Neural cell (in vitro differentiated cells): ENCODE results near the gene ARID3A. TPM values are rescaled to one million over a fixed set of nuclear protein-coding genes. Genes with fewer than 3 reads are reported as not detected.

Source experiments
- H2AFZ ChIP-seq: fragments of 200-600, 300-800 bp; sonication (generic), shearing (Covaris generic); 2 replicates; pipeline ENCODE4 v1.6.0; 2014; ENCODE audit warnings: low read depth, mild to moderate bottlenecking, antibody characterized with exemption, low read length, moderate library complexity
- H3F3A ChIP-seq: fragments of 200-600 bp; shearing (Covaris generic); 2 replicates; pipeline ENCODE4 v1.6.1; 2016; ENCODE audit warnings: mild to moderate bottlenecking, moderate library complexity, mixed read lengths, antibody characterized with exemption, low read length; ENCODE audit not compliant: insufficient read depth, poor library complexity, severe bottlenecking
- H3K27ac ChIP-seq: fragments of 200-600, 300-800 bp; sonication (generic), shearing (Covaris generic); 2 replicates; pipeline ENCODE4 v1.5.1; 2014; ENCODE audit warnings: mild to moderate bottlenecking, low read length, moderate library complexity
- H3K27me3 ChIP-seq: fragments of 300-800, 200-600 bp; sonication (generic), shearing (Covaris generic); 2 replicates; pipeline ENCODE4 v1.6.0; 2014; ENCODE audit warnings: mild to moderate bottlenecking, low read depth, low read length, moderate library complexity; ENCODE audit not compliant: insufficient read depth
- H3K36me3 ChIP-seq: fragments of 300-800, 200-600 bp; sonication (generic), shearing (Covaris generic); 2 replicates; pipeline ENCODE4 v1.5.1; 2014; ENCODE audit warnings: mild to moderate bottlenecking, antibody characterized with exemption, low read length, moderate library complexity; ENCODE audit not compliant: insufficient read depth
- H3K4me2 ChIP-seq: fragments of 300-800, 200-600 bp; sonication (generic), shearing (Covaris generic); 2 replicates; pipeline ENCODE4 v1.6.0; 2014; ENCODE audit warnings: mild to moderate bottlenecking, low read length
- H3K4me3 ChIP-seq: fragments of 300-800, 200-600 bp; sonication (generic), shearing (Covaris generic); 2 replicates; pipeline ENCODE4 v1.5.1; 2014; ENCODE audit warnings: mild to moderate bottlenecking, low read length, moderate library complexity
- H3K79me2 ChIP-seq: fragments of 200-600 bp; shearing (Covaris generic); replicated peaks from 2 replicates; pipeline ENCODE4 v1.6.0; 2014; ENCODE audit warnings: mild to moderate bottlenecking, low read length, moderate library complexity; ENCODE audit not compliant: insufficient read depth
- H3K9ac ChIP-seq: fragments of 300-800, 200-600 bp; sonication (generic), shearing (Covaris generic); 2 replicates; pipeline ENCODE4 v1.6.1; 2016; ENCODE audit warnings: mild to moderate bottlenecking, low read length, mixed read lengths
- H3K9me2 ChIP-seq: fragments of 200-600 bp; shearing (Covaris generic); 2 replicates; pipeline ENCODE4 v1.6.1; 2016; ENCODE audit warnings: mild to moderate bottlenecking, low read length, mixed read lengths; ENCODE audit not compliant: insufficient read depth
- H3K9me3 ChIP-seq: fragments of 200-600, 300-800 bp; sonication (generic), shearing (Covaris generic); 2 replicates; pipeline ENCODE4 v1.6.1; 2016; ENCODE audit warnings: mild to moderate bottlenecking, mixed run types, low read length, moderate library complexity, mixed read lengths
- H4K20me1 ChIP-seq: fragments of 200-600 bp; shearing (Covaris generic); 2 replicates; pipeline ENCODE4 v1.6.1; 2016; ENCODE audit warnings: mild to moderate bottlenecking, mixed run types; ENCODE audit not compliant: insufficient read depth
- CTCF ChIP-seq: fragments of 450-650 bp; IDR thresholded peaks from 2 replicates; pipeline ENCODE4 v1.5.1; 2014; ENCODE audit warnings: antibody characterized with exemption, mild to moderate bottlenecking, moderate library complexity; ENCODE audit not compliant: poor library complexity, severe bottlenecking
- EP300 ChIP-seq: fragments of 450-650 bp; conservative IDR thresholded peaks from 2 replicates; pipeline ENCODE4 v1.6.1; 2014; ENCODE audit warnings: antibody characterized with exemption, mild to moderate bottlenecking, moderate library complexity; ENCODE audit not compliant: poor library complexity, severe bottlenecking
- EZH2 ChIP-seq: fragments of 200-600, 300-800 bp; shearing (Covaris generic), sonication (generic); IDR thresholded peaks from 2 replicates; pipeline ENCODE4 v1.6.1; 2014; ENCODE audit warnings: antibody characterized with exemption, low read length, borderline replicate concordance, mild to moderate bottlenecking; ENCODE audit not compliant: insufficient read depth, poor library complexity, severe bottlenecking
- MXI1 ChIP-seq: fragments of 450-650 bp; conservative IDR thresholded peaks from 2 replicates; pipeline ENCODE4 v1.6.1; 2014; ENCODE audit warnings: antibody characterized with exemption, mild to moderate bottlenecking; ENCODE audit not compliant: poor library complexity, severe bottlenecking
- POLR2AphosphoS5 ChIP-seq: IDR thresholded peaks from 2 replicates; pipeline ENCODE4 v1.6.1; 2012
- RAD21 ChIP-seq: fragments of 450-650 bp; conservative IDR thresholded peaks from 2 replicates; pipeline ENCODE4 v1.6.1; 2014; ENCODE audit warnings: antibody characterized with exemption, mild to moderate bottlenecking, moderate library complexity
- REST ChIP-seq: IDR thresholded peaks from 2 replicates; pipeline ENCODE4 v1.6.1; 2012; ENCODE audit warnings: borderline replicate concordance
- SMC3 ChIP-seq: fragments of 450-650 bp; conservative IDR thresholded peaks from 2 replicates; pipeline ENCODE4 v1.6.1; 2014; ENCODE audit warnings: antibody characterized with exemption, mild to moderate bottlenecking, moderate library complexity; ENCODE audit not compliant: poor library complexity
- TAF1 ChIP-seq: IDR thresholded peaks from 2 replicates; pipeline ENCODE4 v1.6.1; 2012; ENCODE audit warnings: low read depth
- polyA plus RNA-seq: library from polyadenylated mRNA; depleted of rRNA; stranded (reverse); fragments of >200 nt; gene quantifications from 2 replicates; pipeline ENCODE4 v1.2.3, GENCODE V29; 2014

ARID3A gene
- polyA plus RNA-seq, 1 donor from 2014 or later = 11.4 TPM

- Histone ChIP-seq H3K4me2 (no peak overlapping the region), H3K9ac (no peak overlapping the region), H3K4me3 (no peak overlapping the region), H3K27ac (no peak overlapping the region), H3K36me3 (no peaks in the 10 kb centered on the region), H4K20me1 (no peaks in the 10 kb centered on the region), H3K9me2 (no peaks in the 10 kb centered on the region), H3K27me3 (no peaks in the 10 kb centered on the region), H3F3A (no peaks in the 10 kb centered on the region), H3K79me2 (no peaks in the 10 kb centered on the region), H2AFZ (no peak overlapping the region), H3K9me3 (no peaks in the 10 kb centered on the region)
- no peak for TF ChIP-seq RAD21
- TF ChIP-seq POLR2AphosphoS5 = no peak
- no peak for TF ChIP-seq CTCF
- TF ChIP-seq TAF1 = no peak
- TF ChIP-seq EP300 = no peak
- TF ChIP-seq EZH2 = no peak
- no peak for TF ChIP-seq SMC3
- no peak for TF ChIP-seq MXI1
- TF ChIP-seq REST = no peak
Observed at GRCh38 chr19:1009041-1009980, 83.5 kb downstream of the ARID3A start.

- Histone ChIP-seq H3K9me2 (no peaks in the 10 kb centered on the region), H3K36me3 (no peaks in the 10 kb centered on the region), H4K20me1 (no peaks in the 10 kb centered on the region), H3K79me2 (no peaks in the 10 kb centered on the region), H3K9me3 (no peaks in the 10 kb centered on the region), H2AFZ (no peak overlapping the region), H3K4me2 (no peak overlapping the region), H3K9ac (no peak overlapping the region), H3K27me3 (no peaks in the 10 kb centered on the region), H3F3A (no peaks in the 10 kb centered on the region), H3K27ac (no peak overlapping the region), H3K4me3 (no peak overlapping the region)
- TF ChIP-seq MXI1 (no peak), REST (no peak), TAF1 (no peak), CTCF (no peak), POLR2AphosphoS5 (no peak), RAD21 (no peak)
Observed at GRCh38 chr19:1009981-1010538, 84.2 kb downstream of the ARID3A start.
